HG02981 (cell line): ENCODE measurements around the gene MED26.
"Not testable (repeated sequence)": the region's sequence is repeated elsewhere in the genome, so short reads cannot be mapped to it uniquely, and the experiment has no call there.

Experiments
- ATAC-seq: cut with Tn5 transposase; IDR thresholded peaks from one replicate; pipeline ENCODE4 v1.9.1; 2021; ENCODE audit warnings: mild to moderate bottlenecking, moderate library complexity; ENCODE audit not compliant: unreplicated experiment

The MED26 gene

GRCh38 chr19:16543734-16544133 is 84.3 kb downstream of the MED26 start:
- ATAC-seq = not testable (repeated sequence)

GRCh38 chr19:16542910-16543472 is 85.0 kb downstream of the MED26 start:
- no peak for ATAC-seq

GRCh38 chr19:16542045-16542909 is 85.7 kb downstream of the MED26 start, which contains the start of gene CHERP:
Gene CHERP (minus strand): TSS chr19:16542437. CDS start chr19:16542378, 59 bp downstream.
- ATAC-seq = peak; percentile 58

- no peak for ATAC-seq
These were observed 86.4 kb downstream of the MED26 start for GRCh38 chr19:16541526-16542044.

GRCh38 chr19:16540948-16541347 is 87.1 kb downstream of the MED26 start:
- ATAC-seq = no peak

GRCh38 chr19:16537111-16537510 is 90.9 kb downstream of the MED26 start:
- no peak for ATAC-seq

- ATAC-seq = no peak
These were observed 91.9 kb downstream of the MED26 start for GRCh38 chr19:16536130-16536529.

- ATAC-seq = no peak
These were observed 92.6 kb downstream of the MED26 start for GRCh38 chr19:16535381-16535780.

- ATAC-seq = no peak
These were observed 95.4 kb downstream of the MED26 start for GRCh38 chr19:16532440-16533234.

GRCh38 chr19:16531380-16531669 is 96.7 kb downstream of the MED26 start:
- ATAC-seq = no peak

GRCh38 chr19:16530540-16531379 is 97.2 kb downstream of the MED26 start:
- ATAC-seq = no peak

GRCh38 chr19:16529466-16530144 is 98.4 kb downstream of the MED26 start:
- ATAC-seq = no peak

GRCh38 chr19:16527971-16528521 is 100.0 kb downstream of the MED26 start:
- no peak for ATAC-seq

- ATAC-seq = no peak
These were observed 100.6 kb downstream of the MED26 start for GRCh38 chr19:16527334-16527935.

- ATAC-seq = no peak
These were observed 102.1 kb downstream of the MED26 start for GRCh38 chr19:16525751-16526481.

- no peak for ATAC-seq
These were observed 102.8 kb downstream of the MED26 start for GRCh38 chr19:16524991-16525734.
